Measurements from ENCODE around the gene MBD3L2.
"Not testable (repeated sequence)": the region's sequence is repeated elsewhere in the genome, so short reads cannot be mapped to it uniquely, and the experiment has no call there.

MBD3L2 gene

DNA sequence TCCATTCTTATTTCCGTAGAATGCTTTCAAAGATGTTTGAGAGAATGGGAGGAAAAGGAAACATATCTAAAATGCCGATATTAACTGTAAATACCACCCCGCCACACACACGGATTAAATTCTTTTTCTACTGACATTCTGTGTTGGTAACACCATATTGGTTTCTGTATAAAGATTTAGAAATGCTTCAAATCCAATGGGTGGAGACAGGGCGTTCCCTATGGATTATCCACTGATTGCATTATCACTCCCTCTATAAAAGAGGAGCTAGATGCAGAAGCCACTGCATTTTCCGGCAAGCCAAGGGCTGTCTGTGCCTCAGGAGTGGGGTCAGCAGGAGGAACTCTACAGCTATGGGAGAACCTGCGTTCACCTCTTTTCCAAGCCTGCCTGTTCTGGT, at the start of gene MBD3L2:
MBD3L2 (plus strand) TSS at position 301 of the 400 bp plus-strand sequence; CDS start at position 354, 53 bp downstream.
- DNase-seq (ENCODE audit: low spot score); in situ Hi-C loops (cut with MboI; ENCODE audit: low sequenced_read_pairs, unreplicated experiment): not testable (repeated sequence)

DNA sequence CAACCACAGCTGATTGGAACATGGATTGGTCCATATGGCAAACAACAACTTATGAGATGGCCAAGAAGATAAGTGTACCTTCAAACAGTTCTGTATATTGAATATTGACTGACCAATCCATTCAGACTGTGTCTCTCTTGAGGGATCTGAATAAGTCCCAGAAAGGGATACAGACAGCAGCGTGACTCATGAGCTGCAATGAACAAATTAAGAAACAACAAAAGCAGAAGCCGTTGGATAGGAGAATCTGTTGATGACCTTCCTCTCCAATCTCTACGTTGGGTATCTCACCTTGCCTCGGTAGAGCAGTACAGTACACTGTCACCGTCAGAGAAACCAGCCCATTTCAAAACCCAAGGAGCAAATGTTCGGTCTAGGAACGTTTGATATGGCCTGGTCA, 49.2 kb upstream of the MBD3L2 start:
- in situ Hi-C loops (cut with MboI; ENCODE audit: low sequenced_read_pairs, unreplicated experiment) = loop anchor here (10.0 kb wide), 1 partner anchor 85 kb away; no protein-coding TSS in a partner anchor
- TF ChIP-seq, protein P1, sequence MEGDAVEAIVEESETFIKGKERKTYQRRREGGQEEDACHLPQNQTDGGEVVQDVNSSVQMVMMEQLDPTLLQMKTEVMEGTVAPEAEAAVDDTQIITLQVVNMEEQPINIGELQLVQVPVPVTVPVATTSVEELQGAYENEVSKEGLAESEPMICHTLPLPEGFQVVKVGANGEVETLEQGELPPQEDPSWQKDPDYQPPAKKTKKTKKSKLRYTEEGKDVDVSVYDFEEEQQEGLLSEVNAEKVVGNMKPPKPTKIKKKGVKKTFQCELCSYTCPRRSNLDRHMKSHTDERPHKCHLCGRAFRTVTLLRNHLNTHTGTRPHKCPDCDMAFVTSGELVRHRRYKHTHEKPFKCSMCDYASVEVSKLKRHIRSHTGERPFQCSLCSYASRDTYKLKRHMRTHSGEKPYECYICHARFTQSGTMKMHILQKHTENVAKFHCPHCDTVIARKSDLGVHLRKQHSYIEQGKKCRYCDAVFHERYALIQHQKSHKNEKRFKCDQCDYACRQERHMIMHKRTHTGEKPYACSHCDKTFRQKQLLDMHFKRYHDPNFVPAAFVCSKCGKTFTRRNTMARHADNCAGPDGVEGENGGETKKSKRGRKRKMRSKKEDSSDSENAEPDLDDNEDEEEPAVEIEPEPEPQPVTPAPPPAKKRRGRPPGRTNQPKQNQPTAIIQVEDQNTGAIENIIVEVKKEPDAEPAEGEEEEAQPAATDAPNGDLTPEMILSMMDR (IDR thresholded peaks at IDR 0.05; ENCODE audit: borderline replicate concordance, control extremely low read depth, extremely low read depth, insufficient read depth, missing control alignments) = no peak
- DNase-seq (ENCODE audit: low spot score) = no peak

- no peak for DNase-seq (ENCODE audit: low spot score)
- TF ChIP-seq, protein P1 (IDR thresholded peaks at IDR 0.05; ENCODE audit: borderline replicate concordance, control extremely low read depth, extremely low read depth, insufficient read depth, missing control alignments) = no peak
- in situ Hi-C loops (cut with MboI; ENCODE audit: low sequenced_read_pairs, unreplicated experiment) = loop anchor here (10.0 kb wide), 1 partner anchor 84 kb away; no protein-coding TSS in a partner anchor
Measured at GRCh38 chr19:7000333-7000732, 48.8 kb upstream of the MBD3L2 start.

DNA sequence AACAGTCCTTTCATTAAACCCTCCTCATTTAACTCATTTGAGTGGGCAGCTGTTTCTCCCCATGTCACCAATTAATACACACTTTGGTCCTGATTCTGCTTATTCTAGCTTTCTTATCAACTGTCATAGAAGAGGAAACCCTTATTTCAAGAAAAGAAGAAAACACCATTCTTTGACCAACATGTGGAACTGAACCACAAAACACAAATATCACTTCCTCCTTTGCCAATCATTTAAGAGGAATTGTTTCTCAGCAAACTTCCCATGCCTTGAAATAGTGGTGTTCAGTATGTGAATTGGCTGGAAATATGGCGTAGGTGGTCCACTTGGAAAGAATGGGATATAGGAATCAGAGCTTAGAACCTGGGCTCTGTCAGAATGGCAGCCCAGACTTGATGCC, 48.3 kb upstream of the MBD3L2 start:
- no peak for DNase-seq (ENCODE audit: low spot score)
- TF ChIP-seq, protein P1 (IDR thresholded peaks at IDR 0.05; ENCODE audit: borderline replicate concordance, control extremely low read depth, extremely low read depth, insufficient read depth, missing control alignments) = no peak
- in situ Hi-C loops (cut with MboI; ENCODE audit: low sequenced_read_pairs, unreplicated experiment) = loop anchor here (10.0 kb wide), 1 partner anchor 84 kb away; no protein-coding TSS in a partner anchor

DNA sequence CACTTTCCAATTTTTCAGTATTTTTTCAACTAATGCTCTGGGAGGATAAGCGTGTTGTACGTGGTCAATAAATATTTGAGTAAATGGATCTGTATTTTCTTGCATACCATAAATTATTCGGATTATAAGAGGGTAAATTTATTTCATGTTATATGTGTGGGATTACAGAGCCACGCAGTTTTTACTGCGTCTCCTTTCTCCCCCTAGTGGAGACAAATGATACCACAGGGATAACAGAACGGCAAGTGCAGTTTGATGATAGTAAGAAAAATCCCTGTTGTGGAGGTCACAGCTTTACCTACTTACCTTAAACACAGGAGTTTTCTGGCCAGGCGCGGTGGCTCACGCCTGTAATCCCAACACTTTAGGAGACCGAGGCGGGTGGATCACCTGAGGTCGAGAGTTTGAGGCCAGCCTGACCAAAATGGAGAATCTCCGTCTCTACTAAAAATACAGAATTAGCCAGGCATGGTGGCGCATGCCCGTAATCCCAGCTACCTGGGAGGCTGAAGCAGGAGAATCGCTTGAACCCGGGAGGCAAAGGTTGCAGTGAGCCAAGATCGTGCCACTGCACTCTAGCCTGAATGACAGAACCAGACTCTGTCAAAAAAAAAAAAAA, 44.7 kb upstream of the MBD3L2 start:
- peak; percentile 38 for DNase-seq (ENCODE audit: low spot score)
- in situ Hi-C loops (cut with MboI; ENCODE audit: low sequenced_read_pairs, unreplicated experiment) = loop anchor here (10.0 kb wide), 1 partner anchor 80 kb away; no protein-coding TSS in a partner anchor
- TF ChIP-seq, protein P1 (IDR thresholded peaks at IDR 0.05; ENCODE audit: borderline replicate concordance, control extremely low read depth, extremely low read depth, insufficient read depth, missing control alignments) = peak; percentile 42

DNA sequence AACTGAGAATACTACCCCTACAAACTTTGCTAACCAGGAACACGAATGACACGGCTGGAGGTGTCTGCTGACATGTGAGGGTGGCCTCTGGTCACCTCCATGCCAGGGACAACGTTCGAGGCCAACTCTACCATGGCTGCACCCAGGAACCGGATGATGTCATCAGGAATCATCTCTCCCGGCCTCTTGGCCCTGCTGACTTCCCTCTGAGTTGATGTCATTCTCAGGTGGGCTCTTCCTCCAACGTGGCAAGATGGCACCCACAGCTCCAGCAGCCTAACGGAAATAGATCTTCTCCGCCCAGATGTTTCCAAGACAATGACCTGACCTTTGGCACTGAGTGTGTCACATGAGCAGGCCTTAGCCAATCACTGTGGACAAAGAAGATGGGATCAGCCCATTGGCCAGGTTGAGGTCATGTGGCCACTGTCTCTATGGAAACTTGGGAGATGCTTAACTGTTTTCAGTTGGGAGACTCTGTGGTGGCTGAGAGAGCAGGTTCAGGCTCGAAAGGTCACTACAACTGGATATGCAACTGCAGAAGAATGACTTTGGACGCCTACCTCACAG, 42.9 kb upstream of the MBD3L2 start:
- in situ Hi-C loops (cut with MboI; ENCODE audit: low sequenced_read_pairs, unreplicated experiment) = loop anchor here (10.0 kb wide), 1 partner anchor 79 kb away; no protein-coding TSS in a partner anchor
- DNase-seq (ENCODE audit: low spot score) = no peak
- TF ChIP-seq, protein P1 (IDR thresholded peaks at IDR 0.05; ENCODE audit: borderline replicate concordance, control extremely low read depth, extremely low read depth, insufficient read depth, missing control alignments) = no peak

DNA sequence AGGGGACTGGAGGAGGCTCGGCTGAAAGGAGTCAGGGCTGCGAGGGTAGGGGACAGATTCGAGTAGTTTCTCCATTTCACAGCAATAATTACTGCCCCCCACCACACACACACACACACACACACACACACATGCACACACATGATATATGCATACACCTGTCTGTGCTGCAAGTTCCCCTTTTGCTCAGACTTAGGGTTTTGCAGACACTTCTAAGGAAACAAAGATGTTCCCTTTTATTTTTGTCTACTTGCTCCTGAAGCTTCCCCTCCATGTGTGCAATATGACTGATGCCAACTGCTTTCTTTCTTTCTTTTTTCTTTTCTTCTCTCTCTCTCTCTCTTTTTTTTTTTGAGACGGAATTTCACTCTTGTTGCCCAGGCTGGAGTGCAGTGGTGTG, 41.3 kb upstream of the MBD3L2 start:
- no peak for DNase-seq (ENCODE audit: low spot score)
- in situ Hi-C loops (cut with MboI; ENCODE audit: low sequenced_read_pairs, unreplicated experiment) = loop anchor here (10.0 kb wide), 1 partner anchor 77 kb away; no protein-coding TSS in a partner anchor
- TF ChIP-seq, protein P1 (IDR thresholded peaks at IDR 0.05; ENCODE audit: borderline replicate concordance, control extremely low read depth, extremely low read depth, insufficient read depth, missing control alignments) = no peak

Data from GM13976 (cell line).